Heart left ventricle (tissue), 13 donors: Measurements from ENCODE around the gene ALOXE3.

Source experiments
- POLR2A ChIP-seq, 2 donors: fragments of 450-650 bp; IDR thresholded peaks; one replicate each; pipeline ENCODE4 v1.6.1; 2017; ENCODE audit warnings: antibody characterized with exemption in 2 of 2, mild to moderate bottlenecking in 2 of 2, moderate library complexity in 2 of 2
- TF ChIP-seq, protein P1 (sequence below), 12 donors: fragments of 200-600 bp; sonication (generic) in 4 of 12; IDR thresholded peaks; one replicate each; pipeline versions ENCODE4 v1.5.0 to v1.8.0; 2018 to 2022; ENCODE audit warnings: antibody characterized with exemption in 12 of 12, mild to moderate bottlenecking in 5 of 12
- donor health status: ischemic (EF 13 %, LVEDD 7.1; RV severe dilation, severe dysfunction).
- donor health status: DM: no; HTN: yes; CAD: no.
- donor health status: DM: no; HTN: no; CAD: no.
- donor health status: ischemic (EF 25% LVEDD 6.9; RV normal size, moderate dysfunction).
- donor health status: ischemic (EF 25% LVEDD 5.7; RV mildly dilated, moderate dysfunction).
- donor health status: ischemic (EF 35%, LVEDD 5.7; RV mildly dilated, moderate dysfunction).
- donor health status: nonischemic (EF 11% LVEDD 7.7; RV severe dilation, severe dysfunction).
- donor health status: DM: yes; HTN: yes; CAD: no.
- donor health status: PGD.
- donor health status: ischemic (EF 29% LVEDD 5.4; RV normal size, mild dysfunction).
- donor health status: nonischemic (EF 23%, LVEDD 6.1; RV moderate dilation, normal function).

GRCh38 chr17:8159032-8159400, 40.7 kb upstream of the ALOXE3 start:
- no peak for TF ChIP-seq POLR2A (IDR thresholded peaks at IDR 0.05)
- TF ChIP-seq, protein P1, sequence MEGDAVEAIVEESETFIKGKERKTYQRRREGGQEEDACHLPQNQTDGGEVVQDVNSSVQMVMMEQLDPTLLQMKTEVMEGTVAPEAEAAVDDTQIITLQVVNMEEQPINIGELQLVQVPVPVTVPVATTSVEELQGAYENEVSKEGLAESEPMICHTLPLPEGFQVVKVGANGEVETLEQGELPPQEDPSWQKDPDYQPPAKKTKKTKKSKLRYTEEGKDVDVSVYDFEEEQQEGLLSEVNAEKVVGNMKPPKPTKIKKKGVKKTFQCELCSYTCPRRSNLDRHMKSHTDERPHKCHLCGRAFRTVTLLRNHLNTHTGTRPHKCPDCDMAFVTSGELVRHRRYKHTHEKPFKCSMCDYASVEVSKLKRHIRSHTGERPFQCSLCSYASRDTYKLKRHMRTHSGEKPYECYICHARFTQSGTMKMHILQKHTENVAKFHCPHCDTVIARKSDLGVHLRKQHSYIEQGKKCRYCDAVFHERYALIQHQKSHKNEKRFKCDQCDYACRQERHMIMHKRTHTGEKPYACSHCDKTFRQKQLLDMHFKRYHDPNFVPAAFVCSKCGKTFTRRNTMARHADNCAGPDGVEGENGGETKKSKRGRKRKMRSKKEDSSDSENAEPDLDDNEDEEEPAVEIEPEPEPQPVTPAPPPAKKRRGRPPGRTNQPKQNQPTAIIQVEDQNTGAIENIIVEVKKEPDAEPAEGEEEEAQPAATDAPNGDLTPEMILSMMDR (IDR thresholded peaks at IDR 0.05) = no peak
